GM12872 (cell line): ENCODE measurements around the gene SNX22.

Experiments
- CTCF ChIP-seq: IDR thresholded peaks from 3 replicates; pipeline ENCODE4 v1.5.1; 2011; ENCODE audit warnings: low read depth, mild to moderate bottlenecking, low read length, moderate library complexity; ENCODE audit not compliant: insufficient read depth

Gene SNX22

DNA sequence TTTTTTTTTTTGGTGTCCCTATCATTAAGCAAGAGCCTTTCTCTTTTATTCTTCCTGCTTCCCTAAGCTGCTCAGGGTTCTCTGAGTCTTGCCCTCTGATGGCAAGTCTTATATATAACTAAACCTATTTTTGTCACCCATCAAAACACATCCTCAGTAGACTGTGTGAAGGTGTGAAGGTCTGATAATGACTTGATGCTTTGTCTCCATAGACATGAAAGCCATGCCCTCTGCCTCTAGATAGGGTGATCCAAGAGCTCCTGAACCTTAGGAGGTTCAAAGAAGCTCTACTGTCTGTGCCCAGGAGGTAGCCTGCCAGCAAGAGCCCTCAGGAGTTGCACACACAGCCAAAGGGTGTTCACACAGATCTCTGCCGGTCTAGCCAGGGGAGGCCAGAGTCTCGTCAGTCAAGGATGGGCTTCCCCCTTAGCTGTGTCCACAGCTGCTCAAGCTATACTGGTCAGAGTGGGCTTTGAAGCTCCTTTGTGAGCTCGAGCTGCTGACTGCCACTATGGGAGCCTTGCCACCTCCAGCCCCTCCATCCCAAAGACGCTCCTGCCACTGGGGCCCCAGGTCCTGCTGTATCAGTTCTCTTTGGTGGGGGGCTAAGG, 13.1 kb upstream of the SNX22 start:
- TF ChIP-seq CTCF: no peak

- TF ChIP-seq CTCF: no peak
Measured at GRCh38 chr15:64141798-64142512, 9.6 kb upstream of the SNX22 start.

- TF ChIP-seq CTCF: 0 out of 3 replicates have a peak, but pooled peaks have one; percentile 12
Measured at GRCh38 chr15:64143276-64143675, 8.3 kb upstream of the SNX22 start.

GRCh38 chr15:64144192-64144564, 7.4 kb upstream of the SNX22 start:
- no peak for TF ChIP-seq CTCF

DNA sequence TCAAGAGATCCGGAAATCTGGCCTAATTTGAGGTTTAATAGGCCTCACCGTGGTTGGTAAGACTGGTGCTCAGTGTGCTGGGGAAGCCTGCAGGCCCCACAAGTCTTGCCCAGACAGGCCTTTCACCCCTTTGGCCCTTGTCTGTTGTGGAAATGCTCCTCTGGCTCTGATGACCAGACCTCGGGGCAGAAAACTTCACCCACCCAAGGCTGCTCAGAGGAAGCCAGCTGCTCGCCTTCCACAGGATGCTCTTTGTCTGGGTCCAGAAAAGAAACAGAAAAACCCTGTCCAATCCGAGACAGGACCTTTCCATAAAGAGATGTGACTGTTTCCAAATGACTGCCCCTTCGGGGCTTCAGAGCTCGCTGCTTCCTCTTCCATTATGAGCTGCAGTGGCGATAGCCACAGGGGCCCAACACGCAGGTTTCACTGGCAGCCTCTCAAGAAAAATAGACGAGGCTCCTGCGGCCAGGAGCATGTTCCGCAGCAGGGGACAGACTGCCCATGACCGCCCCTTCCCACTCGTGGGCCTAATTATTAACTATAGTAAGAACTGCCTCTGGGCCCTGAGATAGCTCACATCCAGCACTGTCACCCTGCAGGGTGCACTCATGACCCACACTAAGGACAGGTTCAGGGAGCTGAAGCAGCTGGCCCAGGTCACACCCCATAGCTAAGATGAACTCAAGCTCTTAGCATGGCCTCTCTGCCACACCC, 6.8 kb upstream of the SNX22 start:
- no peak for TF ChIP-seq CTCF

- no peak for TF ChIP-seq CTCF
Measured at GRCh38 chr15:64146041-64146440, 5.5 kb upstream of the SNX22 start.

DNA sequence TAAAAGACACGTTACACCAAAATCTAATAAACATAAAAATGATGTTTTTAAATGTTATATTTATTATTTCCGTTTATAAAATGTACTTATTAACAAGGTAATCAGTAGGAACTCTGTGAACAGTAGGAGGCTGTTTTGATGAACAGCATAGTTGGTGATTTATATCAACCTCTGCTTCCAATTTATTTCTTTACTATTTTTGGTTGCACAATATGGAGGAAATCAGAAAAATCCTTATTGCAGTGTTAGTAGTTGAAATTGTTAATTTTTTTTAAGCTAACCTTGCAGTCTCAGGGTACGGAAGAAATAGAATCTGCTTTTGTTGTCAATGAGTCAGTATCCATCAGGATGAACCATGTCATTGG, 5.0 kb upstream of the SNX22 start:
- TF ChIP-seq CTCF: no peak
